Activated CD4-positive, alpha-beta memory T cell treated with anti-CD3 and anti-CD28 coated beads, Interleukin-2, amount 10 ng/mL, durations not matched to agents 7 days and 5 days (primary cell): ENCODE measurements around the gene ANO1. TPM values are rescaled to one million over a fixed set of nuclear protein-coding genes. Genes with fewer than 3 reads are reported as not detected.

Source experiments
- CTCF ChIA-PET: fragments of 350-600 bp; sonication (Branson Sonifier 250); formaldehyde crosslinking; loops from one replicate; lab custom pipeline; 2021; ENCODE audit warnings: antibody characterized with exemption, inconsistent platforms; lab: Charles Lee
- POLR2A ChIA-PET: fragments of 350-600 bp; sonication (Branson Sonifier 250); formaldehyde crosslinking; loops from one replicate; lab custom pipeline; 2021; ENCODE audit warnings: antibody characterized with exemption; lab: Charles Lee
- DNase-seq: peaks from one replicate; pipeline ENCODE4 v3.0.0-alpha.2; 2020
- H3K27ac Mint-ChIP-seq: one replicate; pipeline ENCODE4 v1.8.0; 2021; ENCODE audit warnings: mild to moderate bottlenecking, mixed read lengths
- H3K27me3 Mint-ChIP-seq: one replicate; pipeline ENCODE4 v1.8.0; 2021; ENCODE audit warnings: mixed read lengths
- H3K36me3 Mint-ChIP-seq: one replicate; pipeline ENCODE4 v1.8.0; 2021; ENCODE audit warnings: low read depth, mixed read lengths
- H3K4me1 Mint-ChIP-seq: one replicate; pipeline ENCODE4 v1.8.0; 2021; ENCODE audit warnings: mixed read lengths
- H3K4me3 Mint-ChIP-seq: one replicate; pipeline ENCODE4 v1.8.0; 2021; ENCODE audit warnings: mild to moderate bottlenecking, mixed read lengths
- H3K9me3 Mint-ChIP-seq: one replicate; pipeline ENCODE4 v1.8.0; 2021; ENCODE audit warnings: mixed read lengths
- total RNA-seq, 2 experiments: library from RNA; stranded (reverse); gene quantifications; one replicate each; pipeline ENCODE4 v1.2.3, GENCODE V29; 2021

Gene ANO1
- total RNA-seq, 2 experiments from 2014 or later, result not detected

DNA sequence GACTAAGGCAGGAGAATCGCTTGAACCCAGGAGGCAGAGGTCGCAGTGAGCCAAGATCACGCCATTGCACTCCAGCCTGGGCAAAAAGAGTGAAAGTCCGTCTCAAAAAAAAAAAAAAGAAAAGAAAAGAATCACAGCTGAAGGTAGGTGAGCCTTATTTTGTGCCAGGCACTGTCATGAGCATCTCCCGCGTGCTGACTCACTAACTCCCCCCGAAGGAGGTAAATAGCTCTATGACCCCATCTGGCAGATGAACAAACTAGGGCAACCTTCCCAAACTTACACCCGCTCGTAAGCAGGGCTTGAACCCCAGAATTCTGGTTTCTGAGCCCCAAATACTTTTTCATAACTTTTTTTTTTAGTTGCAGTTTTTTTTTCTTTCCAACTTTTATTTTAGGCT lies 60.3 kb downstream of the ANO1 start:
- POLR2A ChIA-PET, result no interaction called here
- no peaks in the 10 kb centered on the region for H3K36me3 Mint-ChIP-seq
- CTCF ChIA-PET, result interaction anchor here (1.0 kb wide), 1 partner anchor 32 kb away, joined by 3 read pairs; no protein-coding TSS in a partner anchor

DNA sequence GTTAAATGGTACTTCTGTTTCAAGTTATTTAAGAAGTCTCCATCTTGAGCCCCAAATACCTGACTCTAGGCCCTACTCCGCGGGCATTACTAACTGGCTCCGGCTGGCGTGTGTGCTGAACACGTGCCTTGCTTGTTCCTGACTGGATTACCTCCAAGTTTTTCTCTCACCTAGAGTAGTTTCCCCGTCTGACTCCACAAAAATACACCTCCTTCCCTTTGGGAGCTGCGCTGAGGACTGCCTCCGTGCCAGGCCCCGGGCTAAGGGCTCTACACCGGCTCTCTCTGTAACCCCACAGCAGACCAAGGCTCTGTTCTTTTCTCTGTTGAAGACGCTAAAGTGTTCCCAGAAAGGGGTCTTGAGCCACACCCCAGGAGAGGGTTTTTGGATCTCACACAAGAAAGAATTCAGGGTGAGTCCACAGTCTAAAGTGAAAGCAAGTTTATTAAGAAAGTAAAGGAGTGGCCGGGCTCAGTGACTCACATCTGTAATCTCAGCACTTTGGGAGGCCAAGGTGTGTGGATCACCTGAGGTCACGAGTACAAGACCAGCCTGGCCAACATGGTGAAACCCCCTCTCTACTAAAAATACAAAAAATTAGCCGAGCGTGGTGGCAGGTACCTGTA lies 61.8 kb downstream of the ANO1 start:
- Mint-ChIP-seq H3K4me1 (no peaks in the 10 kb centered on the region), H3K9me3 (no peaks in the 10 kb centered on the region), H3K27ac (no peak overlapping the region), H3K27me3 (peaks cover 26% of the 10 kb centered on the region), H3K36me3 (no peaks in the 10 kb centered on the region), H3K4me3 (no peak overlapping the region)
- CTCF ChIA-PET, result no interaction called here
- no peak for DNase-seq
- POLR2A ChIA-PET, result no interaction called here

More for the DNA sequence above, 60.3 kb downstream of the ANO1 start:
- DNase-seq, result no peak
- H3K27ac Mint-ChIP-seq, result no peak overlapping the region
- H3K27me3 Mint-ChIP-seq, result peaks cover 24% of the 10 kb centered on the region
- H3K4me1 Mint-ChIP-seq, result no peaks in the 10 kb centered on the region
- H3K4me3 Mint-ChIP-seq, result no peak overlapping the region
- H3K9me3 Mint-ChIP-seq, result no peaks in the 10 kb centered on the region

DNA sequence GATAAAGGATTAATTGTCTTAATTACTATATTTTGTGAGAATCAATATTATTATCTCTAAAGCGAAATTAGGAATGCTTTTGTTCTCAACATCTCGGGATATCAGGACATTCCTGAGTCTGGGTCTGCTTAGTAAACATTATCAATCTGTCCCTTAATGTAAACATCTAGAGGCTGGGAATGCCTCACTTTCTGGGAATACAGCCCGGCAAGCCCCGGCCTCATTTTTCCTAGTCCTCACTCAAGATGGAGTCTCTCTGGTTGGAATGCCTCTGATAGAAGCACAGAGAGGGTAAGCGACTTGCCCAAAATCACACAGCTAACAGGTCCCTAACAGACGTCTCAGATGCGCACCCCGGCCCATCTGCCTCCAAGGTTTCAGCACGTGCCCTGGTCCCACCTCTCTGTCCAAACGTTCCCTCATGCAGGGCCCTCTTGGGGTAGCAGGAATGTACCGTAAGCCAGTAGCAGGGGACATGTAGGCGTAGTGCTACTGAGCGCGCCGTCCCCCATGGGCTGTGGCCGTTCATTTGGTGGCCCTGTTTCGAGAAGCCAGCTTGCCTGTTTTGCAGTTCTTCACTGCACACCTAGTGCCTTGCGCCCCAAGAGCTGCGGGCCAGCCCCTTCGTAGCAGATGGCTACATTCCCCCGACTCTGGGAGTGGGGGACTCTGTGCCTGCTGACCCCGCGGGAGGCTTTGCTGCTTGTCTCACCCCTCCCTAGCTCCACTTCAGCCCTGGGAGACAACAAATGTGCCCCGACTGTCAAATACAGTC lies 62.8 kb downstream of the ANO1 start:
- CTCF ChIA-PET, result no interaction called here
- H3K9me3 Mint-ChIP-seq, result no peaks in the 10 kb centered on the region
- peaks cover 26% of the 10 kb centered on the region for H3K27me3 Mint-ChIP-seq
- no peak overlapping the region for H3K4me3 Mint-ChIP-seq
- H3K36me3 Mint-ChIP-seq, result no peaks in the 10 kb centered on the region
- POLR2A ChIA-PET, result no interaction called here
- no peak overlapping the region for H3K27ac Mint-ChIP-seq
- H3K4me1 Mint-ChIP-seq, result no peaks in the 10 kb centered on the region
- no peak for DNase-seq

DNA sequence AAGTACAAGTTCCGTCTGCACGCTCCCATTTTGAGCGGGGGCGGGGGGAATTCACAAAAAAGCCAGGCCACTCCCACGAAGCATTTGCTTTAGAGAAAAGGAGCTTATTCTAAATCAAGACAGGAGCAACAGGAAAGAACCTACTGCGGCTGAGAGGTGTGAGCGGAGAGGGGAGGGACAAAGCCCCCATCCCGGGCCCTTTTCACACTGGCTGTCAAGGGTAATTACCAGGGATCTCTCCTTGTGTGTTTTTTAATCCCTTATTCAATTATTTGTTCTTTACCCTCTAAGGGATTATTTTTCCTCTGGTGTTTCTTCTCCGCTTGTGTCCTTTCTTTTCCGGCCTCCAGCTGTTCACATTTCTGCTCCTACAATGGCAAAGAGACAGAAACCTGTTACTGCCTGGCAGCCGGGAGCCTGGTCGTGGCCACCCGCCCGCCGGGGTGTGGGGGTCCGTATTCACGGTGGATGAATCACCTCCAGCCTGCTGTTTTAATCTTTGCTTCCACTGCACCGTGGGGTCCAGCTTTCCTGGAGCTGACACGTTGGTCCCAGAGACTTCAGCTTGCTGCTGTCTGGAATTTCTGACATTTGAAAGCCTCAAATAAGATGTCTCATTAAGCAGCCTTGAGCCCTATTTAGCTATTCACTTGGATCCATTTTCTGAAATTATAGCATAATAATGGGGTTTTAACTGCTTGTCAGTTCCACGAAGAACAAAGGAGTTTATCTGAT lies 63.5 kb downstream of the ANO1 start:
- Mint-ChIP-seq H3K27ac (no peak overlapping the region), H3K27me3 (peaks cover 26% of the 10 kb centered on the region), H3K9me3 (no peaks in the 10 kb centered on the region), H3K36me3 (no peaks in the 10 kb centered on the region), H3K4me1 (no peaks in the 10 kb centered on the region), H3K4me3 (no peak overlapping the region)
- CTCF ChIA-PET, result no interaction called here
- POLR2A ChIA-PET, result no interaction called here
- no peak for DNase-seq

DNA sequence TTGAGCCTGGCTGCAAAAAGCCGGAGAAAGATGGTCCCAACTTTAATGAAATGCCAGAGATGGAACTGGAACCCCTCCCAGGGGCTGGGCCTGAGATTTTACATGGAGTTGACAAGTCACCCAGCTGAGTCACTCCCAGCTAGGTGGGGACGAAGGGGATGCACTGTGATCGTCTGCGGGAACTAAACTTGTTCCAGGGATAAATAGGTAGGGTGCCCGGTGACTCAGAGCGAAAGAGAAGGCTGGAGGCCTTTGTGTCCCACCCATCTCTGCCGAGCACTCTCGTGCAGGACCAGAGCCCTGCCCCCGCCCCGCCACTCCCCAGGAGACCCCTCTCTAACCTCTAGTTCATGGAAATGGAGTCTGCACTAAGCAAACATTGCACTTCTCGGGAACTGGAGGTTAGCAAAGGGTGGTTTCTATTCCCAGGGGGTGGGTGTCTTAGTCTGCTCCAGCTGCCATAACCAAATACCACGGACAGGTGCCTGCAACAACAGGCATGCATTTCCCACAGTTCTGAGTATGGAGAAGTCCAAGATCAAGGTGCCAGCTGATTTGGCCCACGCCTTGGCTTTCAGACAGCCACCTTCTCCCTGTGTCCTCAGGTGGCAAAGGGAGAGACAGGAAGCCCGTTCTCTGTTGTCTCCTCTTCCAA lies 64.2 kb downstream of the ANO1 start:
- Mint-ChIP-seq H3K36me3 (no peaks in the 10 kb centered on the region), H3K4me1 (no peaks in the 10 kb centered on the region), H3K27me3 (peaks cover 26% of the 10 kb centered on the region), H3K4me3 (no peak overlapping the region), H3K9me3 (no peaks in the 10 kb centered on the region), H3K27ac (no peak overlapping the region)
- no peak for DNase-seq
- CTCF ChIA-PET, result no interaction called here
- POLR2A ChIA-PET, result no interaction called here

DNA sequence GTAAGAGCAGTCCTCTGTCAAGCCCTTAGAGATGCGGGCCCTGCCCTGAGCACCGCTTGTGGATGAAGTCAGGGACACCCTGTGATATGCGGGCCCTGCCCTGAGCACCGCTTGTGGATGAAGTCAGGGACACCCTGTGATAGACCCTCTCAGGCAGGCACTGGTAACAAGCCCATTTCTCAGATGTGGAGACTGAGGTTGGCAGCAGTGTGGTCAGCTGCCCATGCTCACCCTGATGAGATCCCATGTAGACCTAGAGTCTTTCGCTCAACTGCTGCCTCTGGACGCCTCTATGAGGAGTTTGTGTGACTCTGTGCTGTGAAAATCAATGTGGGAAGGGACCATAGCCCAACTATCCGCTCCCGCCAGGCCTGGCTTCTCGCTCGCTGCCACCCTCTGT lies 66.1 kb downstream of the ANO1 start:
- no peak overlapping the region for H3K4me3 Mint-ChIP-seq
- DNase-seq, result no peak
- no peaks in the 10 kb centered on the region for H3K4me1 Mint-ChIP-seq
- ChIA-PET CTCF (no interaction called here), POLR2A (no interaction called here)
- H3K9me3 Mint-ChIP-seq, result no peaks in the 10 kb centered on the region
- H3K27me3 Mint-ChIP-seq, result peaks cover 29% of the 10 kb centered on the region
- H3K27ac Mint-ChIP-seq, result no peak overlapping the region
- H3K36me3 Mint-ChIP-seq, result no peaks in the 10 kb centered on the region

DNA sequence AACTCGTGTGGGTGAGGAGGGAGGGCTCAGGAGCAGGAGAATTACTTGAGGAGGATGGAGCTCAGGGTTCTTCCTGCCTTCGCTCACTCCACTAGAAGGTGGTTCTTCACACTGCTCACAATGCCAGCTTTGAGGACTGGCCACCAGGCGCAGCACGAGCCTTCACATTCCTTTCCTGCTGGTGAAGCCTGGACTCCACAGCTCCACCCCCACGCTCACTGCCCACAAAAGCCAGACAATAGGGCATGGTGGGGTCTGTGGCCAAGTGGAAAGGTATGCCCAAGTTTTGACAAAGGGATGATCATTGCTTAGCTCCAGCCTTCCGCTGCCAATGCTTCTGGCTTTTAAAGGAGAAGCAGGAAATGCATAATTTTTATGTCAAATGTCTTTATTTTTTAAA lies 67.0 kb downstream of the ANO1 start:
- H3K36me3 Mint-ChIP-seq, result no peaks in the 10 kb centered on the region
- H3K27me3 Mint-ChIP-seq, result peaks cover 29% of the 10 kb centered on the region
- CTCF ChIA-PET, result no interaction called here
- no peak overlapping the region for H3K4me3 Mint-ChIP-seq
- H3K9me3 Mint-ChIP-seq, result no peaks in the 10 kb centered on the region
- no peaks in the 10 kb centered on the region for H3K4me1 Mint-ChIP-seq
- DNase-seq, result no peak
- POLR2A ChIA-PET, result no interaction called here
- no peak overlapping the region for H3K27ac Mint-ChIP-seq

DNA sequence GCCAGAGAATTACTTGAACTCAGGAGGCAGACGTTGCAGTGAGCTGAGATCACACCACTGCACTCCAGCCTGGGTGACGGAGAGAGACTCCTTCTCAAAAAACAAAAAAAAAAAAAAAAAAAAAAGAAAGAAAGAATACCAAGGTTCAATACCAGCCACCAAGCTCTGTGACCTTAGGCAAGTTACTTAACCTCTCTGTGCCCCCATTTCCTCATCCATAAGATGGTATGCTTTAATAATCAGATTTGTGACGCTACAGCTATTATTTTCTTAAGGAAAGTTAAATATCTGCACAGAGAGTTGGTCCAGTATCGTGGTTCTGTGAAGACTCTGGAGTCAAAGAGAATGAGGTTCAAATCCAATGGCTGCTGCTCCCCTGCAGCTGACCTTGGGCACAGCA lies 67.7 kb downstream of the ANO1 start:
- no peaks in the 10 kb centered on the region for H3K36me3 Mint-ChIP-seq
- H3K4me1 Mint-ChIP-seq, result no peaks in the 10 kb centered on the region
- no peak for DNase-seq
- peaks cover 24% of the 10 kb centered on the region for H3K27me3 Mint-ChIP-seq
- ChIA-PET CTCF (no interaction called here), POLR2A (no interaction called here)
- no peak overlapping the region for H3K4me3 Mint-ChIP-seq
- H3K9me3 Mint-ChIP-seq, result no peaks in the 10 kb centered on the region
- H3K27ac Mint-ChIP-seq, result no peak overlapping the region

DNA sequence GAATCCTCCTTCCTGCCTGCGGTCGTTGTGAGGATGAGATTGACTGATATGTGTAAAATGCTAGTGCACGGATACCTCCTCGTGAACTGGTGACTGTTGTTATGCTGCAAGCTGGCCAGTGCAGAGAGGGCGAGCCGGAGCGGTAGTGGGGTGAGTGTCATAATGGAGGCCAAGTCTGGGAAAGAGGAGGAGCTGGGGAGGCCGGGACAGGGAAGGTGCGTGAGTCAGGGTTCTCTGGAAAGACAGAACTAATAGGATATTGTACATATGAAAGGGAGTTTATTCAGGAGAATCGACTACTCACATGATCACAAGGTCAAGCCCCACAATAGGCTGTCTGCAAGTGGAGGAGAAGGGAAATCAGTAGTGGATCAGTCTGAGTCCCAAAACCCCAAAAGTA lies 68.2 kb downstream of the ANO1 start:
- ChIA-PET CTCF (no interaction called here), POLR2A (no interaction called here)
- no peaks in the 10 kb centered on the region for H3K4me1 Mint-ChIP-seq
- no peak for DNase-seq
- H3K4me3 Mint-ChIP-seq, result no peak overlapping the region
- no peaks in the 10 kb centered on the region for H3K36me3 Mint-ChIP-seq
- H3K27ac Mint-ChIP-seq, result no peak overlapping the region
- no peaks in the 10 kb centered on the region for H3K9me3 Mint-ChIP-seq
- H3K27me3 Mint-ChIP-seq, result peaks cover 20% of the 10 kb centered on the region

DNA sequence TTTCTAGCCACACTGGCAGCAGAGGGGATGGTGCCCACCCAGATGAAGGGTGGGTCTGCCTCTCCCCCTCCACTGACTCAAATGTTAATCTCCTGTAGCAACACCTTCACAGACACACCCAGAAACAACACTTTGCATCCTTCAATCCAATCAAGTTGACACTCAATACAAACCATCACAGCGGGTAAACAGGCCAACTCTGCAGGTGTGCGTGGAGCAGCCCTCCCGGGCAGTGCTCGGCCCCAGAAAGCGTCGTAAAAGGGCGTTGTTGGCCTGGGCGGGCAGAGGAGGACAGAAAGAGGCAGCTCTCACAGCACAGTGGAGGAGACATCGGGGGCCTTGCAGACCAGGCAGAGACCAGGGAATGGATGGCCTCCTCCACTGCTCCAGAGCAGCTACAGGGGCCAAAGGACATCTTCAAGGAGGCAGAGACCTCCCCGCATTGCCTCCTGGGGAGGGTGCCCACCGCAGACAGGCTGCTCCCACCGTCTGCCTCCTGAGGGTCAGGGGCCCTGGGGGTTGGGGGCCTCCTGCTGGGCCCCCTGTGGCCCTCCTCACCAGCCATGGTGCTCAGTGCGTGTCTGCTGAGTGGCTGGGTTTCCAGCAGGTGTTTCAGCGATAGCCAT lies 68.9 kb downstream of the ANO1 start:
- H3K4me3 Mint-ChIP-seq, result no peak overlapping the region

DNA sequence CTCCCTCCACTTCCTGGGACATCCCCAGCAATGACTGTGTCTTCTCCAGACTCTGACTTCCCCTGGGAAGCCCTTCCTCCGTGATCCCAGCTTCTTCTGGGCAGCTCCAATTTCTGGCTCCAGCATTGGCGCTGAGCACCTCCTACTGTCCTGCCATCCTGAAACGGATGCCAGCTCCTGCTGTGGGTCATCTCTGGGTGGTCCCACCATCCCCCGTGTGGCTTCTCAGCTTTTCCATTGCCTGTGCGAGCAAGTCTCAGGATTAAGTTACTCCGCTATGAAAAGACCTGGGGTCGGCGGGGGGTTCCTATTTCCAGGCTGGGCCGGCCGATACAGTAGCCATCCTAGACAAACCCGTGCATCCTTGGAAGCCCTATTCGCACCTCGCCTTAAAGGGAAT lies 69.6 kb downstream of the ANO1 start:
- ChIA-PET CTCF (no interaction called here), POLR2A (no interaction called here)
- Mint-ChIP-seq H3K4me3 (no peak overlapping the region), H3K4me1 (no peaks in the 10 kb centered on the region), H3K27me3 (peaks cover 12% of the 10 kb centered on the region), H3K9me3 (no peaks in the 10 kb centered on the region), H3K27ac (no peak overlapping the region), H3K36me3 (no peaks in the 10 kb centered on the region)
- no peak for DNase-seq

More for the DNA sequence above, 68.9 kb downstream of the ANO1 start:
- DNase-seq, result no peak
- H3K27me3 Mint-ChIP-seq, result peaks cover 13% of the 10 kb centered on the region
- CTCF ChIA-PET, result no interaction called here
- POLR2A ChIA-PET, result no interaction called here
- H3K36me3 Mint-ChIP-seq, result no peaks in the 10 kb centered on the region
- no peaks in the 10 kb centered on the region for H3K4me1 Mint-ChIP-seq
- no peaks in the 10 kb centered on the region for H3K9me3 Mint-ChIP-seq
- no peak overlapping the region for H3K27ac Mint-ChIP-seq

DNA sequence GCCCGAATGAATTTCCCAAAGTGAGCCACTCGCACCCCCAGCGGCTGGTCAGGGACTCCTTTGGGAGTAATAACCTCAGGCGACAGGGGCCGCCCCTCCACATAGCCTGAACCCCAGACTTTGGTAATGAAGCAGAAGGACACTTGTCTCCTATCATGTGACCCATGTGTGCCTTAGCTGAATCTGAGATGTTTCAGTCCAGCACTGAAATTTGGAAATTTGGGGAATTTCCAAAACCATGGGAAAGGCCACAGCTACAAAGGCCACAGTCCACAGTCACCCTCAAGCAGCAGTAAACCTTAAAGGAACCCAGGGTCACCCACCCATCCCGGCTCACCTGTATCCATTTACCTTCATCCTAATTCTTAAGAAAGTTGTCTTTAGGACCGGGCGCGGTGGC lies 73.6 kb downstream of the ANO1 start:
- Mint-ChIP-seq H3K27ac (no peak overlapping the region), H3K27me3 (peaks cover 3% of the 10 kb centered on the region), H3K36me3 (no peaks in the 10 kb centered on the region), H3K9me3 (no peaks in the 10 kb centered on the region), H3K4me1 (no peaks in the 10 kb centered on the region), H3K4me3 (no peak overlapping the region)
- CTCF ChIA-PET, result no interaction called here
- DNase-seq, result no peak
- POLR2A ChIA-PET, result no interaction called here
